ENCODE results near the gene TENM4. TPM values are rescaled to one million over a fixed set of nuclear protein-coding genes. Genes with fewer than 3 reads are reported as not detected.

The TENM4 gene
- total and polyA plus RNA-seq, 2 of the 13 experiments (the other 11 are each of a cell fraction or from before 2014, with no cell fraction given), result not detected

DNA sequence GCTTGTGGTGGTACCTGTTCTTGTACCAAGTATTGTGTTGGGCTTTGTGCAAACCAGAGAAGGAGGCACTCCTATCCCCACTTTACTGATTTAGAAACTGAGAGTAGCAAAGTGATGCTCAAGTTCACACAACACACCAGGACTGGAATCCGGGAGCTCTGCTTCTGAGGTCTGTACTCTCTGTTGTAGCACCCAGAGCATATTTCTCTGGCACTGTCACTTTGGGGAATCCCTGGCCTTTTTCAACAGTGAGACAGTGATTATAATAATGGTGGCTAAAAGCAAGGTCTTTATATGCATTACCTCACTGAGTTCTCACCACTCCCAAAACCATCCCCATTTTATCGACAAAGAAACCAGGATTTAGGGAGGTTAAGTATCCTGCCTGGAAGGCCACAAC lies 362.4 kb downstream of the TENM4 start:
- H3K9me3 ChIP-seq (ENCODE audit: low read length), result no peaks in the 10 kb centered on the region
- in situ Hi-C loops (cut with HindIII; ENCODE audit: extremely low pct_ligation_motif_present, low pct_unique_long_range_greater_than_20kb), result loop anchor here (10.0 kb wide), 1 partner anchor 434 kb away; no protein-coding TSS in a partner anchor
- 18% methylated on average over 2 of the region's 2 CpGs for WGBS (ENCODE audit: low lambda C conversion rate)
- peaks cover 0 to 4% of the 10 kb centered on the region in 2 experiments; a peak in 1 of 5 replicates for H3K27me3 ChIP-seq (ENCODE audit: control insufficient read depth in 1 of 2, insufficient read depth in 2 of 2, low read length in 2 of 2)
- no peaks in the 10 kb centered on the region for H4K20me1 ChIP-seq (ENCODE audit: insufficient read depth, low read length)
- no peaks in the 10 kb centered on the region for H3K79me2 ChIP-seq (ENCODE audit: insufficient read depth, low read length)
- H3K4me2 ChIP-seq (ENCODE audit: low read depth, low read length), result no peak overlapping the region
- POLR2A ChIA-PET, result no interaction called here
- H2AFZ ChIP-seq (ENCODE audit: low read length), result no peak overlapping the region
- TF ChIP-seq ZNF616 (CRISPR knock-in tag; IDR thresholded peaks at IDR 0.05; ENCODE audit: low read depth) (no peak), RFX1 (IDR thresholded peaks at IDR 0.05) (no peak), RXRA (CRISPR knock-in tag; IDR thresholded peaks at IDR 0.05) (no peak), MEIS2 (CRISPR knock-in tag; IDR thresholded peaks at IDR 0.05) (no peak), HES4 (CRISPR knock-in tag; IDR thresholded peaks at IDR 0.05; ENCODE audit: borderline replicate concordance) (no peak), PHF5A (CRISPR knock-in tag; IDR thresholded peaks at IDR 0.05; ENCODE audit: low read depth, unreplicated experiment) (no peak), ZNF724P (CRISPR knock-in tag; IDR thresholded peaks at IDR 0.05; ENCODE audit: borderline replicate concordance) (no peak), GFI1 (CRISPR knock-in tag; IDR thresholded peaks at IDR 0.05; ENCODE audit: borderline replicate concordance) (no peak), KLF12 (CRISPR knock-in tag; IDR thresholded peaks at IDR 0.05; ENCODE audit: borderline replicate concordance) (no peak), SNRNP70 (IDR thresholded peaks at IDR 0.05; ENCODE audit: low read depth, low read length) (no peak), ERF (CRISPR knock-in tag; IDR thresholded peaks at IDR 0.05) (no peak), RELA (CRISPR knock-in tag; IDR thresholded peaks at IDR 0.05) (no peak)
- TF ChIP-seq, protein P1, sequence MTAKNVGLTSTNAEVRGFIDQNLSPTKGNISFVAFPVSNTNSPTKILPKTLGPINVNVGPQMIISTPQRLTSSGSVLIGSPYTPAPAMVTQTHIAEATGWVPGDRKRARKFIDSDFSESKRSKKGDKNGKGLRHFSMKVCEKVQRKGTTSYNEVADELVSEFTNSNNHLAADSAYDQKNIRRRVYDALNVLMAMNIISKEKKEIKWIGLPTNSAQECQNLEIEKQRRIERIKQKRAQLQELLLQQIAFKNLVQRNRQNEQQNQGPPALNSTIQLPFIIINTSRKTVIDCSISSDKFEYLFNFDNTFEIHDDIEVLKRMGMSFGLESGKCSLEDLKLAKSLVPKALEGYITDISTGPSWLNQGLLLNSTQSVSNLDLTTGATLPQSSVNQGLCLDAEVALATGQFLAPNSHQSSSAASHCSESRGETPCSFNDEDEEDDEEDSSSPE (CRISPR knock-in tag; IDR thresholded peaks at IDR 0.05), result no peak
- no peak overlapping the region for H3K9ac ChIP-seq (ENCODE audit: insufficient read depth, low read depth, low read length)
- no peak overlapping the region for H3K4me3 ChIP-seq (replicated peaks in 1 of 3; ENCODE audit: insufficient read depth in 1 of 3, low read depth in 2 of 3, low read length in 3 of 3)
- intact Hi-C loops (cut with micrococcal nuclease; ENCODE audit: unreplicated experiment), result no loop called here
- DNase-seq (ENCODE audit: low spot score), result no peak
- no peaks in the 10 kb centered on the region for H3K4me1 ChIP-seq (ENCODE audit: insufficient read depth, low read length)
- BruUV-seq (replicated peaks), result no TSS peak
- CTCF ChIA-PET (ENCODE audit: low intra/inter-chr PET ratio, low total read pairs), result no interaction called here
- FAIRE-seq, result no peak
- no peak for ATAC-seq
- H3K27ac ChIP-seq (ENCODE audit: extremely low read length, insufficient read depth, low read length), result no peak overlapping the region
- H3K36me3 ChIP-seq (replicated peaks in 1 of 2; ENCODE audit: control insufficient read depth in 1 of 2, insufficient read depth in 2 of 2, low read length in 2 of 2), result no peaks in the 10 kb centered on the region

All from HepG2 (cell line).